Esophagus muscularis mucosa (tissue), 4 donors: ENCODE measurements around the gene ATP10A.

ENCODE experiments used
- EP300 ChIP-seq: sonication (generic); formaldehyde crosslinking; IDR thresholded peaks from one replicate; pipeline ENCODE4 v1.6.1; 2017; ENCODE audit warnings: antibody characterized with exemption
- POLR2A ChIP-seq: fragments of 450-650 bp; IDR thresholded peaks from one replicate; pipeline ENCODE4 v1.6.1; 2017; ENCODE audit warnings: antibody characterized with exemption, moderate library complexity, mild to moderate bottlenecking, low read depth
- TF ChIP-seq, protein P1 (sequence below), 3 experiments: fragments of 200-600 bp in 2 of 3; fragments of 450-650 bp in 1 of 3; sonication (generic) in 2 of 3; IDR thresholded peaks; one replicate each; pipeline ENCODE4 v1.5.1; 2017 to 2019; ENCODE audit warnings: antibody characterized with exemption in 3 of 3, mild to moderate bottlenecking in 2 of 3, moderate library complexity in 1 of 3

DNA sequence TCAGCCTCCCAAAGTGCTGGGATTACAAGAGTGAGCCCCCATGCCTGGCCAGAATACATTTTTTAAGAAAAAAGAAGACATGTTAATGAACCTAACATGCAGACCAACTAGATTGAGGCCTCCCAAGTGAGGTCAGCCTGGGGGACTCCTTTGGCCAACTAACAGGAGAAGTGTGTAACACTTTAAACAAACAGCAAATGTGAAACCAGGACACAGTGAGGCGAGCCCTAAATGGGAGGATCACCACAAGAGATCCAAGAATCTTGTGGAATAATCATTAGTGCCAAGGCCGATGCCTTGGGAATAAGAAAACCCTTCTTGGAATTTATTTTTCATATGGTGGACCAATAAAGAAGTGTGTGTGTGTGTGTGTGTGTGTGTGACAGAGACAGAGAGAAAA is 73.9 kb downstream of the ATP10A start:
- TF ChIP-seq, protein P1, sequence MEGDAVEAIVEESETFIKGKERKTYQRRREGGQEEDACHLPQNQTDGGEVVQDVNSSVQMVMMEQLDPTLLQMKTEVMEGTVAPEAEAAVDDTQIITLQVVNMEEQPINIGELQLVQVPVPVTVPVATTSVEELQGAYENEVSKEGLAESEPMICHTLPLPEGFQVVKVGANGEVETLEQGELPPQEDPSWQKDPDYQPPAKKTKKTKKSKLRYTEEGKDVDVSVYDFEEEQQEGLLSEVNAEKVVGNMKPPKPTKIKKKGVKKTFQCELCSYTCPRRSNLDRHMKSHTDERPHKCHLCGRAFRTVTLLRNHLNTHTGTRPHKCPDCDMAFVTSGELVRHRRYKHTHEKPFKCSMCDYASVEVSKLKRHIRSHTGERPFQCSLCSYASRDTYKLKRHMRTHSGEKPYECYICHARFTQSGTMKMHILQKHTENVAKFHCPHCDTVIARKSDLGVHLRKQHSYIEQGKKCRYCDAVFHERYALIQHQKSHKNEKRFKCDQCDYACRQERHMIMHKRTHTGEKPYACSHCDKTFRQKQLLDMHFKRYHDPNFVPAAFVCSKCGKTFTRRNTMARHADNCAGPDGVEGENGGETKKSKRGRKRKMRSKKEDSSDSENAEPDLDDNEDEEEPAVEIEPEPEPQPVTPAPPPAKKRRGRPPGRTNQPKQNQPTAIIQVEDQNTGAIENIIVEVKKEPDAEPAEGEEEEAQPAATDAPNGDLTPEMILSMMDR (IDR thresholded peaks at IDR 0.05), result no peak
- no peak for TF ChIP-seq POLR2A
- TF ChIP-seq EP300, result no peak
